Astrocyte of the cerebellum (primary cell): Measurements from ENCODE around the gene ABCA4.
A peak's percentile ranks its signal among the peaks of the same experiment; 100 is the strongest.
"Not testable (repeated sequence)": the region's sequence is repeated elsewhere in the genome, so short reads cannot be mapped to it uniquely, and the experiment has no call there.

Experiments used
- DNase-seq: peaks from one replicate; pipeline ENCODE4 v3.0.0-alpha.2; 2011; ENCODE audit warnings: low read depth
- H3K4me3 ChIP-seq: 2 replicates; pipeline ENCODE4 v1.5.1; 2011; ENCODE audit warnings: mild to moderate bottlenecking, low read depth, low read length, moderate library complexity
- in situ Hi-C: cut with HindIII; loops from 2 replicates; pipeline ENCODE4 v1.10.0; 2017; ENCODE audit warnings: low sequenced_read_pairs
- TF ChIP-seq, protein P1 (sequence below): IDR thresholded peaks from 2 replicates; pipeline ENCODE4 v1.5.1; 2012; ENCODE audit warnings: low read length, low read depth, moderate library complexity, mild to moderate bottlenecking; ENCODE audit errors: missing control alignments

ABCA4 gene

DNA sequence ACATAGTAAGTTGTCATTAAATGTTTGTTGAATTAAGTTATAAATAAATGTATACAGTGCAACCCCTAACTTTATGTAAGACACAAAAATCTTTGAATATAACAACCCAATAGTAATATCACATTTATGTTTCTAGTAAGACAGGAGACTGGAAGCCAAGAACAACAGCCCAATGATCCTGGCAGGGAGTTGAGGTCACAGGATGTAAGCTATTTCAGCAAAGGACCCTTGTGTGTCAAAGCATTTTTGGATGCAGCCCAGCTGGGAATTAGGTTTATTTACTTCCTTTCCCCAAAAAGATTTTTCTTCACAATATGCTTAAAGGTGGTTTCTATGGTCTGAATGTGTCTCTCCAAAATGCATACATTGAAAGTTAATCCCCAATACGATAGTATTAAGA, 34.0 kb upstream of the ABCA4 start:
- H3K4me3 ChIP-seq = no peak overlapping the region
- TF ChIP-seq, protein P1, sequence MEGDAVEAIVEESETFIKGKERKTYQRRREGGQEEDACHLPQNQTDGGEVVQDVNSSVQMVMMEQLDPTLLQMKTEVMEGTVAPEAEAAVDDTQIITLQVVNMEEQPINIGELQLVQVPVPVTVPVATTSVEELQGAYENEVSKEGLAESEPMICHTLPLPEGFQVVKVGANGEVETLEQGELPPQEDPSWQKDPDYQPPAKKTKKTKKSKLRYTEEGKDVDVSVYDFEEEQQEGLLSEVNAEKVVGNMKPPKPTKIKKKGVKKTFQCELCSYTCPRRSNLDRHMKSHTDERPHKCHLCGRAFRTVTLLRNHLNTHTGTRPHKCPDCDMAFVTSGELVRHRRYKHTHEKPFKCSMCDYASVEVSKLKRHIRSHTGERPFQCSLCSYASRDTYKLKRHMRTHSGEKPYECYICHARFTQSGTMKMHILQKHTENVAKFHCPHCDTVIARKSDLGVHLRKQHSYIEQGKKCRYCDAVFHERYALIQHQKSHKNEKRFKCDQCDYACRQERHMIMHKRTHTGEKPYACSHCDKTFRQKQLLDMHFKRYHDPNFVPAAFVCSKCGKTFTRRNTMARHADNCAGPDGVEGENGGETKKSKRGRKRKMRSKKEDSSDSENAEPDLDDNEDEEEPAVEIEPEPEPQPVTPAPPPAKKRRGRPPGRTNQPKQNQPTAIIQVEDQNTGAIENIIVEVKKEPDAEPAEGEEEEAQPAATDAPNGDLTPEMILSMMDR = no peak
- no peak for DNase-seq
- in situ Hi-C loops = no loop called here

DNA sequence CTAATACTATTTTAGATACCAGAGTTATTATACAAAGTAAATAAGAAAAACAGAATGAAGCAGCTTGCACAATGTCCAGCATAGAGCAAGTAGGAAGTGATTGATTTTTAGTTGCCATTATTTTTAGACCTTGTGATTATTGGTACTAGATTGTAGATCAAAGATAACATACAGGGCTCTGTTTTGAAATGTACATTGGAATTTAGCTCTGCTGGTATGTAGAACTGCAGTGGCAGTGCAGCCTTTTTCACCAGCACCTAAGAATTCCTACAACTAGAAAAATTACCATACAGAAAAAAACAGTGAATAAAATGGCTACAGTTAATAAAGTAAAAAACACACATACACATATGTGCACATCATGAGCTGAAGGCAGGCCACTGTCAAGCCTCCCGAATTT, 32.2 kb upstream of the ABCA4 start:
- TF ChIP-seq, protein P1 = no peak
- in situ Hi-C loops = no loop called here
- no peak overlapping the region for H3K4me3 ChIP-seq
- no peak for DNase-seq

DNA sequence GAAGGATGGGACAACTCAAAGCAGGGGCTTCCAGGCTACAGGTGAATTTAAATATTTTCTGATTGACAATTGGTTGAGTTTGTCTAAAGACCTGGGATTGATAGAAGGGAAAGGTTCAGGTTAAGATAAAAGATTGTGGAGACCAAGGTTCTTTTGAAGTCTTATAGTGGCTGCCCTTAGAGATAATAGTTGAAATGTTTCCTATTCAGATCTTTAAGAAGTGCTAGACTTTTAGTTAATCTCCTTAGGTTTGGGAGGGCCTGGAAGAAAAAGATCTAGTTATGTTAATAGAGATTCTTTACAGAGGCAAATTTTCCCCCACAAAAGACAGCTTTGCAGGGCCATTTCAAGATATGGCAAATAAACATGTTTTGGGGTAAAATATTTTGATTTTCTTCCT, 28.2 kb upstream of the ABCA4 start:
- H3K4me3 ChIP-seq, DNase-seq, in situ Hi-C loops: not testable (repeated sequence)

DNA sequence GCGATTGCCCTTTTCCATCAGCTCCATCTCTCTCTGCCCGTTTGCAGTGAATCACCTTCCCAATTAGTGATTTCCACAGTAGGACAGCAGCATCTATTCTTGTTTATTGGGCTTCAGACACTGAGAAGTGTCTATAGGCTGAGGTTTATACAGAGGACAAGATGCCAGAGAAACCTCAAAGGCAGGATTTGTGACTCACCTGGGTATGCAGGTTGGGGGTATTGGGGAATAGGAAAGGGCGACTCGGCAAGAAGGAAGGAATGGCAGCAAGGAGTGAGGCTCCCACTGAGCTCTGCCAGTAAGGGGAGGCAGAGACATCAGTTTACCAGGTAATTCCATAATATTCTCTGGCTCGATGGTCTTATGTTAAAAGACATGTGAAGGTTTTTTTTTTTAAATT, 25.3 kb upstream of the ABCA4 start:
- TF ChIP-seq, protein P1 = no peak
- in situ Hi-C loops = no loop called here
- DNase-seq = no peak
- no peak overlapping the region for H3K4me3 ChIP-seq

DNA sequence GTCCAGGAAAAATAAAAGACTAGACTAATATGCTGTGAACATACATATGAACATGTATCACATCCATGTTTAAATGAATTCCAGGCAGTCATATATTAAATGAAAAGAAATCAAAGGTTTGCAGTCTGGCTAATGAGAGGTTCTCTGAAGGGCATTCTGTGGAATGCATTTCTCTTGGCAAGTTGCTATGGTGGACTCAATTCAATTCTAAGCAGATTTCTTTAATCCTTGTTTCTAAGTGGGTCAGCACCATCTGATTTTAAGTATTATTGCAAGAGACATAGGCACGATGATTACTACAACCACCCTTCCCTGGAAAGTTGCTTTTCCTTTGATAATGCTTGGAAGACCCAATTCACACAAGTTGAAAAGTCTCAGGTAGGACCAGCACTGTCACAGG, 23.9 kb upstream of the ABCA4 start:
- no peak overlapping the region for H3K4me3 ChIP-seq
- in situ Hi-C loops = no loop called here
- TF ChIP-seq, protein P1 = no peak
- DNase-seq = no peak

DNA sequence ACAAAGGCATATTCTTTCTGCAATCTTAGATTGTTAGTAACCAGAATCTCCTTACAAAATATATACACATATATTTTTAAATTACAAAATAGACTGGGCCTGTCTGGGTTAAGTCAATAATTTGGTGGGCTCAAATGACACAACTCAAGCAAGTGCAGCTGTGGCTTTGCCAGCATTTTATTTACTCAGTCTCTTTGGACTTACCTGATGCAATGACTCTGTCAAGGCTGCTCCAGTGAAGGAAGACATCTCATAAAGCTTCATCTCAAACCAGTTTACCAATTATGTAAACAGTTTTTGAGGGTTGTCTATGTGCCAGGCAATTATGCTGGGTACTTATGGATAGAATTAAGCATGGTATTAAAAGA, 22.8 kb upstream of the ABCA4 start:
- TF ChIP-seq, protein P1 = no peak
- in situ Hi-C loops = no loop called here

DNA sequence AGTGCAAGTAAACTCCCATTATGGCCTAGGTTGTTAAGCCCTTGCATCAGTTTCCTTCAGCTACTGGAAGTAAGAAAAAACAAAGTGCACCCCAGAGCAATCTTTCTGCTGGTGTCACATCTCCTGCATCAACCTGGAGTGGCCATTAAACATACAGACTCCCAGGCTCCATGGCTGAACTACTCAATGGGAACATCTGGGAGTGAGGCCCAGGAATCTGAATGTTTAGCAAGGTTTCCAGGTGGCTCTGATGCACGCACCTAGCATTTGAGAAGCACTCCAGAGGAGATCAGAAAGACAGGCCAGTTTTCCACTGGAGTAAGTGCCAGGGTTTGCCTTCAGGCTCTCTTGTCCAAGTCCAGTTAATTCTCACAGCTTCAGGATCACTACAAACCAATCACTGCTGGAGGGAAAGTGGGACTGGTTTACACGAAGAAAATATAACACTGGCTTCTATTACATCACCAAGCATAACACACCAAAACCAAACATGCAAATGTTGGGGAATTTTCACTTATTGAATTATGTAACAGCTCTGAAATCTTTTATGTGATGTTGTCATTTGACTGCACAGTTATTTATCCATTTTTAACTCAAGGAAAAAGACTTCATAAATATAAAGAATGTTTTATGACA, 22.3 kb upstream of the ABCA4 start:
- H3K4me3 ChIP-seq = no peak overlapping the region
- peak; percentile 8 for DNase-seq
- in situ Hi-C loops = no loop called here
- TF ChIP-seq, protein P1 = no peak

More for the DNA sequence above, 22.8 kb upstream of the ABCA4 start:
- no peak for DNase-seq
- no peak overlapping the region for H3K4me3 ChIP-seq
